Stimulated activated CD8-positive, alpha-beta memory T cell treated with anti-CD3 and anti-CD28 coated beads, Interleukin-4, amount 100 ng/mL, for 1 hour (primary cell): ENCODE results near the gene CCDC9B.

ENCODE experiments used
- DNase-seq, 2 donors: peaks; one replicate each; pipeline ENCODE4 v3.0.0-alpha.2; 2020; ENCODE audit warnings: low read depth in 2 of 2, low spot score in 1 of 2

Gene CCDC9B

DNA sequence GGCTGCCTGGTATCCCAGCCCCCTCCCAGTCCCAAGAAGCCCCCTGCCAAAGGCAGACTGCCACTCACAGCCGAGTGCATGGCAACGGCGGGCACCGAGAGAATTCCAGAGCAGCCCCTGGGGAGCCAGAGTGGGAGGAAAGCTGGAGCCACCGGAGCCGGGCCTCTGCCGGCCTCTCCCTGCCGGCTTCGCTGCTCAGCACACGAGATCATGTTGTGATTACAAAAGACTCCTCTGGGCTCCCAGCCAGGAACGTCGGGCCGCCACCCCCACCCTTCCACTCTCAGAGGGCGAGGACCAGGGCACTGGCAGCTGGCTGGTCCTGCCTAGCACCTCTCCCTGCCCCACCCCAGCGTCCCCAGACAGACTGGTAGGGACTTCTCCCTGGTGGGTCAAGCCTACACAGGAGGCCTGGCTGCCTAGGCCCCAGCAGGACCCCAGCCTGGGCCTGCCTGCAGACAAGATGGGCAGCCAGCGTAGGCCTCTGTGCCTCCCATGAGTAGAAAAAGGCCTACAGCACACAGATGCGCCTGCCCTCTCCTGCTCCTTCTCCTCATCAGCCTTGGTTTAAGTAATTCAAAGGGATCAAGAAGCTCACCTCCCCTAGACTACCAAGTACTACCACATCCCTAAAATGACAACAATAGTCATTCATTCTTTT is at the start of gene CCDC9B:
Gene CCDC9B (minus strand): TSS at position 200 of the 661 bp plus-strand sequence. CDS start 120 bp downstream, at position 80.
- DNase-seq = no peak

DNA sequence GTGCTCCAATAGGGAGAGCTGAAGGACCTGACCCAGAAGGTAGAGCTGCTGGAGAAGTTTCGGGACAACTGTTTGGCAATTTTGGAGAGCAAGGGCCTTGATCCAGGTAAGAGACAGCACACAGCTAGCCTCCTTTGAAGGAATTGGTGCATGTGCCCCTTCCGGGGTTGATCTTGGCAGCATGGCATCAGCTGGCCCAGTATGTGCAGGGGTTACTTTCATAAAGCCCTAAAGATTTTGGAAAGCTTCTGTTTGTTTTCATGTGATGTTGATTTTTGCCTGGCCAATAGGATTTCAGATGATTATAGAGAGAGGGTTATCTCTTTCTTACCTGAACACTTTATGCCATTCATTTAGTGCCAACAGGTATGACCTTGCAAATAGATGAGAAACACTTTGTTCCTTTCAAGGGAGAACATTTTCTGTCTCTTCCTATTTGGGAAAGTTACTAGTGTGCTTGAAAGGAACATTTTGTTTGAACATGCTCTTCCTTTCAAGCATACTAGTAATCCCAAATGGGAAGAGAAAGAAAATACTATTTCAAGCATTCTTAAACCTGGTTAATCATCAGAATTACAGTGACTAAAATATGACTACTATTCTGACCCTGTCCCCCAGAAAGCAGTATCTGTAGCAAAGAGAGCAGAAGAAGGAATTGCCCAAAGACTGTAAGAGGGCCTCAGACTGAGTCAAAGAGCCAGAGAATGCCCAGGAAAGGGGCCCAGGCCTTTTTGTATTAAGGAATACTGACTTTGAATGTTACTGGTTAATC is 49.3 kb upstream of the CCDC9B start:
- DNase-seq = no peak

DNA sequence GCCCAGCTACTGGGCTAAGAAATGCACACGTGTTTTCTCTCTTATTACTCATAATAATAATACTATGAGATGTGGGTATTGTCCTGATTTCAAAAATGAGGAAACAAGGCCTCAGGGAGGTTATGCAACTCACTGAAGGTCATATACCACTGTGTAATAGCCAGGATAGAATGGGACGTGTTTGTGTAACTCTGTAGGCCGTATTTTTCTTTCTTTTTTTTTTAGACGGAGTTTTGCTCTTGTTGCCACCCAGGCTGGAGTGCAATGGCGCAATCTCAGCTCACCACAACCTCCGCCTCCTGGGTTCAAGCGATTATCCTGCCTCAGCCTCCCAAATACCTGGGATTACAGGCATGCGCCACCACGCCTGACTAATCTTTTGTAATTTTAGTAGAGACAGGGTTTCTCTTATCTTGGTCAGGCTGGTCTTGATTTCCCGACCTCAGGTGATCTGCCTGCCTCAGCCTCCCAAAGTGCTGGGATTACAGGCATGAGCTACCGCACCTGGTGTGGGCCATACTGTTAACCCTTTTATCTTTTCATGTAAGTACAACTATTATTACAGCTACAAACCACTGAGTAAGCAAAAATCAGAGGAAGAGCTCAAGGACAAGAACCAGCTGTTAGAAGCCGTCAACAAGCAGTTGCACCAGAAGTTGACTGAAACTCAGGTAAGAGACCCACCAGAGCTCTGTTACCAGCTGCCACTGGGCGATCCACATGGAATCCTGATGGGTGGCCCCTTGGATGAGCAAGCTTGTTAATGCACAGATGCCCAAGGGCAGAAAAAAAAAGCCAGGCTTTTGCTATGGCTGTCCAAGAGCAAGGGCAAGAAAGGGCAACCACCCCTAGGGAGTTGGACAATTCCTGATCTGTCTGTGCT is 48.4 kb upstream of the CCDC9B start:
- DNase-seq = no peak

DNA sequence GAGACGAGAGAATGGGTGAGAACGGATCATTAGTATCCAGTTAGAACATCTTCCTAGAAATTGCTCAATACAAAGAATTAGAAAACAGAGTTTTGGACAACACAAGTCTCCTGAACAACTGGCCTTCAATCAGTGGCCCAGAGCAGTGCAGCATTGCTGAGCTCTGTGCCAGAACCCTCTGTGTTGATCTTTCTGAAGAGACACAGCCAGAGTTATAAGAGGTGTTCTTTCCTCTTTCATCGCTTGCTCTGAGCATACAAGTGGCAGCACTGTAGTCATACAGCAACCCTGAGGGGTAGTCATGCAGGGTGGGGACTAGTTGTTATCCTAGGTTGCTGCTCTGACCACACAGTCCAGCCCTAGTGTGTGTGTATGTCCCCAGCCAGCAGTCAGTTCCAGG is 45.7 kb upstream of the CCDC9B start:
- no peak for DNase-seq

DNA sequence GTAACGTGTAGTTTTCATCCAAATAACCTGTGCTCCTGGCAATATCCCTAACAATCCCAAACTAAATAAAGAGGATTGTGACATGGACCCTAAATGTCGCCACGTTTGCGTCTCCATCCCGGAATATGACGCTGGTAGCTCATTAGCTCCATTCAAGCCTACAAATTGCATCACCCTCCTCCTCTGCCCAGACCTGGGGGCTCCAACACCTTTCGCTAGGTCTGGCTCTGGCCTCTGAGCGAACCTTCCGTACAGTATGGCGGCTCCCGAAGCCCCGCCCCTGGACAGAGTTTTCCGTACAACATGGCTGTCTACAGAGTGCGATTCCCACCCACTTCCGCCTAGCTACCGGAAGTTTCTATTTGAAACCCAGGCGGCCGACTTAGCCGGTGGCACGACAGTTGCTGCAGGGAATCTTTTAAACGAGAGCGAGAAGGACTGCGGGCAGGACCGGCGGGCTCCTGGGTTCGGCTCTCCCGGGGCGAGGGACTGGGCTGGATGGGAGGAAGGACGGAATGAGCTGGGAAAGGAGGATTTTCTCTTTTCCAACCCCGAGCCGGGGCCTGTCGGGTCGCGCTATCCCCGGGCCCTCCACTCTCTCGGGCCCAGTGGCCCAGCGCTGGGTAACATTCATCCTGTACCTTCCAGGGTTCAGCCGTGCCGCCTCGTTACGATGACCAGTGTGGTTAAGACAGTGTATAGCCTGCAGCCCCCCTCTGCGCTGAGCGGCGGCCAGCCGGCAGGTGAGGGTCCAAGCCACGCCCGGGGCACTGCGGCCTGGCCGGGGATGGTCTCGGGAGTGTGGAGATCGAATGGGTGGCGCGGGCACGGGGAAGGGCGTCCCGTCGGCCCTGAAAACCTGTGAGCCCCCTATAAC is 42.1 kb upstream of the CCDC9B start, which contains the start of gene KNSTRN:
Gene KNSTRN (plus strand): TSS at position 142 of the 877 bp plus-strand sequence. CDS start 115 bp downstream, at position 257.
- DNase-seq = peak; percentile 79 to 85

DNA sequence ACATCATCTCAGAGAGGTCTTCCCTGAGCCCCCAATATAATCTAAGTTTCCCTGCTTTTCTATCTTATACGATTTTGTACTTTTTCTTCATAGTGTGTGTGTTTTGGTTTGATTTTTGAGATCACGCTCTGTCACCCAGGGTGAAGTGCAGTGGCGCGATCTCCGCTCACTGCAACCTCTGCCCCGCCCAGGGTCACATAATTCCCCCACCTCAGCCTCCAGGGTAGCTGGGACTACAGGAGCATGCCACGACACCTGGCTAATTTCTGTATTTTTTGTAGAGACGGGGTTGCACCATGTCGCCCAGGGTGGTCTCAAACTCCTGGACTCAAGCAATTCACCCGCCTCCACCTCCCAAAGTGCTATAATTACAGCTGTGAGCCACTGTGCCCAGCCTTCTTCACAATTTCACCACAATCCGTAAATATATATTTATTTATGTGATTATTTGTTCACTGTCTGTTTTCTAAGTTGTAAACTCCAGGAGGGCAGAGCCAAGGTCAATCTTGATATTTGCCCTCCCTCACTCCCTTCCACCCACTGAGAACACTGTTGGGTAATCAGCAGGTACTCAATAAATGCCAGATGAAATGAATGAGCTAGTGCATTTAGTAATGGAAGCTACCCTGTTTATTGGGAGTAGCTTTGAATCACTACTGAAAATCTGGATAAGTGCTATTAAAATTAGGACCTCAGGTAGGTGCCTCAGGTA is 41.2 kb upstream of the CCDC9B start:
- no peak for DNase-seq

DNA sequence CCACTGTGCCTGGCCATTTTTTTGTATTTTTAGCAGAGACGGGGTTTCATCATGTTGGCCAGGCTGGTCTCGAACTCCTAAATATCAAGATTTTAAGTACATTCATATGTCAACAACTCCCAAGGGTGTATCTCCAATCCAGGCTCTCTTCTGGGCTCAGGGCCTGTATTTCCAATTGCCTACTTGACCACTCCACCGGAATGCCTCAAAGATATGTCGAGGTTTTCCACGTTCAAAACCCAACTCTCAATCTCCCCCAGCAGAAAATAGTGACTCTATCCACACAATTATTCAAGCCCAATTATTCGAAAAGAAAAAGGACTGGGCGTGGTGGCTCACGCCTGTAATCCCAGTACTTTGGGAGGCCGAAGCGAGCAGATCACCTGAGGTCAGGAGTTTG is 39.9 kb upstream of the CCDC9B start:
- no peak for DNase-seq

DNA sequence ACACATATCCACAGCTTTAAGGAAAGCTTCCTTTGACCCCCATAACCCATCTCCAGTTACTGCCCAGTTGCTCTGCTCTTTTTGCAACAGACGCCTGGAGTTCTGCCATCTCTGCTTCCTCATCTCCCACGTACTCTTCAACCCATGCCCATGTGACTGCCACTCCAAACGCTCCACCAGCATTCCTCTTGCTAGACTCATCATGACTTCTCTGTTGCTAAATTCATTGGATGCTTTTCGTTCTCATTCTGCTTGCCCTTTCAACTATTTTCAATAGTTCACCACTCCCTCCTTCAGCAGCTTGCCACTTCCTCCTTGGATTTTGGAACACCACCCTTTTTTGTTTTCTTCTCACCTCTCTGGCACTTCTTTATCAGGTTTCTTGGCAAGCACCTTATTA is 39.1 kb upstream of the CCDC9B start:
- no peak for DNase-seq

DNA sequence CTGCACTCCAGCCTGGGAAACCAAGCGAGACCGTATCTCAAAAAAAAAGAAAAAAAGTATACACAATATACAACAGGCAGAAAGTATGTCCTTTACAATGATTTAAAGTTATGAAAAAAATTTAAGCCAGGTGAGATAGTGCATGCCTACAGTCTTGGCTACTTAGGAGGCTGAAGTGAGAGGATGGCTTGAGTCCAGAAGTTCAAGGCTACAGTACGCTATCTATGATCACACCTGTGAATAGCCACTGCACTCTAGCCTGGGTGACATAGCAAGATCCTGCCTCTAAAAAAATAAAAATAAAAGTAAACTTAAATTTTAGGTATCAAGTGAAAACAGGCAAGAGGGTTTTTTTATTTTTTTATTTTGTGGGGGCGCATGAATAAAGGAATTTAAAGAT is 38.6 kb upstream of the CCDC9B start:
- DNase-seq = no peak

DNA sequence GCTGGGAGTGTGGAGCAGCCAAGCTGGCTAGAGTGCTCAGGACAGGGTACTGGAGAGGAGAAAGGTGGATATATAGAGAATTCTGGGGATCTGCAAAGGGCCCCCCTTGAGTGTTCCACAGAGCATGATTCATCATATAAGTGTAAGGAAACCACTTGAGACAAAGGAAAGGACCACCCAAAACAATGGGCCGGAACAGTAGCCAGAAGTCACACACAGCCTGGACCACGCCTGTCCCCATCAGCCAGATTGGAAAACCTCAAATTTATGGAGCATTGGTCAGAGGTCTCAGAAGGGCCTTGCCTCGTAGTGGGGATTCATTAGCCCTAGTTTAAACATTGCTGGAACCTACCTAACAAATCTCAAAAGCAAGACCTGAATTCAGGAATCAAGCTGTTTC is 36.9 kb upstream of the CCDC9B start:
- DNase-seq = no peak

DNA sequence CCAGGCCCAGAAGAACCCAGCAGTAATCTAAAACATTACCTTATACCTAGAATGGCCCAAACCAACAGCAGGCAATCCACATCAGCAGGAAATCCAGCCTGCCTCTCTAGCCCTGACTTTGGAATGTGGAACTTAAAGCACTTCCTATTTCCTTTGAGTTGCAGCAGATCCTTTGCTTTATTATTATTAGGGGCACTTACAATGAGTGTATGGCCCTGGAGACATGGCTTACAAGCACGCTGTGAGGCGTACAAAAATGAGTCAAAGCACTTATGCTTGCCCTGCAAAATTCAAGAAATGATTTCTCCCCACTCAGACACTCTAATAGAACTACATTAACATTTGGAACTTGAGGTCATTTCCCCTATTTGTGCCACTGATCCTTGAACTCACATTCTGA is 32.2 kb upstream of the CCDC9B start:
- DNase-seq = no peak

DNA sequence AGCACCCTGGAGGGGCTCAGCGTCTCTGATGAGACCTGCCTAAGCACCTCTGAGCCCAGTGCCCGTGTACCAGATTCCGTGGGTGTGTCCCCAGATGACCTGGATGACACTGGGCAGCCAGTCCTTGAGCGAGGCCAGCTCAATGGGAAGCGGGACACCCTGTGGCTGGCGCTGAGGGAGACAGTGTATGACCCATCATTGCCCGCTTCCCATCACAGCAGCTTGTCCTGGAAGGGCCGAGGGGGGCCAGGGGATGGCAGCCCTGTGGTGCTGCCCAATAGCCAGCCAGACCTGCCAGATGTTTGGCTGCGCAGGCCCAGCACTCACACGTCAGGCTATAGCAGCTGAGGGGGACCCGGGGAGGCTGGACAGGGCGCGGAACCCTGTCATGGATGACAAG is 29.2 kb upstream of the CCDC9B start:
- DNase-seq = no peak

DNA sequence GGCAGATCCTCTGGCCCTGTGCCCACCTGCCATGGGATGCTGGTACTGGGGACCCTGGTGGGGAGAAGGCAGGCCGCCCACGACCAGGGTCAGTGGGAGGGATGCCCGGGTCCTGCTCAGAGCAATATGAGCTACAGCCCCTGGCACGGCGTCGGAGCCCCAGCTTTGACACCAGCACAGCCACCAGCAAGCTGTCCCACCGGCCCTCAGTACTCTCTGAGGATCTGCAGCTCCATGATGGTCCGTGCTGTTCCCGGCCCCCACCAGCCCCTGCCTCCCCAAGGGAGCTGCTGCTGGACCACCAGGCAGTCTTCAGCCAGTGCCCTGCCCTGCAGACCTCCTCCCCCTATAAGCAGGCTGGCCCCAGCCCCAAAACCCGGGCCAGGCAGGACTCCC is 28.7 kb upstream of the CCDC9B start:
- no peak for DNase-seq

DNA sequence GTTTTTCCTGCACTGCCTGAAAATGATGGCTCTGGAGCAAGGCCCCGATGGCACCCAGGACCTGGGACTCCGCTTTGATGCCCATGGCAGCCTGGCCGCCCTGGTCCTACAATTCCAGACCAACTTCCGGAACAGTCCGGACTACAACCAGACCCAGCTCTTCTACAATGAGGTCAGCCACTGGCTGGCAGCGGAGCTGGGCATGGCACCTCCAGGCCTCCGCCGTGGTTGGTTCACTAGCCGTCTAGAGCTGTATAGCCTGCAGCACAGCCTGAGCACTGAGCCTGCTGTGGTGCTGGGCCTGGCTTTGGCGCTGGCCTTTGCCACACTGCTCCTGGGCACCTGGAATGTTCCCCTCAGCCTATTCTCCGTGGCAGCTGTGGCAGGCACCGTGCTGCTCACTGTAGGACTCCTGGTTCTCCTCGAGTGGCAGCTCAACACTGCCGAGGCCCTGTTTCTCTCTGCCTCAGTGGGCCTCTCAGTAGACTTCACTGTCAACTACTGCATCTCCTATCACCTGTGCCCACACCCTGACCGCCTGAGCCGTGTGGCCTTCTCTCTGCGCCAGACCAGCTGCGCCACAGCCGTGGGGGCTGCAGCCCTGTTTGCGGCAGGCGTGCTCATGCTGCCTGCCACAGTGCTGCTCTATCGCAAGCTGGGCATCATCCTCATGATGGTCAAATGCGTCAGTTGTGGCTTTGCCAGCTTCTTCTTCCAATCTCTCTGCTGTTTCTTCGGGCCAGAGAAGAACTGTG is 28.2 kb upstream of the CCDC9B start:
- DNase-seq = no peak

DNA sequence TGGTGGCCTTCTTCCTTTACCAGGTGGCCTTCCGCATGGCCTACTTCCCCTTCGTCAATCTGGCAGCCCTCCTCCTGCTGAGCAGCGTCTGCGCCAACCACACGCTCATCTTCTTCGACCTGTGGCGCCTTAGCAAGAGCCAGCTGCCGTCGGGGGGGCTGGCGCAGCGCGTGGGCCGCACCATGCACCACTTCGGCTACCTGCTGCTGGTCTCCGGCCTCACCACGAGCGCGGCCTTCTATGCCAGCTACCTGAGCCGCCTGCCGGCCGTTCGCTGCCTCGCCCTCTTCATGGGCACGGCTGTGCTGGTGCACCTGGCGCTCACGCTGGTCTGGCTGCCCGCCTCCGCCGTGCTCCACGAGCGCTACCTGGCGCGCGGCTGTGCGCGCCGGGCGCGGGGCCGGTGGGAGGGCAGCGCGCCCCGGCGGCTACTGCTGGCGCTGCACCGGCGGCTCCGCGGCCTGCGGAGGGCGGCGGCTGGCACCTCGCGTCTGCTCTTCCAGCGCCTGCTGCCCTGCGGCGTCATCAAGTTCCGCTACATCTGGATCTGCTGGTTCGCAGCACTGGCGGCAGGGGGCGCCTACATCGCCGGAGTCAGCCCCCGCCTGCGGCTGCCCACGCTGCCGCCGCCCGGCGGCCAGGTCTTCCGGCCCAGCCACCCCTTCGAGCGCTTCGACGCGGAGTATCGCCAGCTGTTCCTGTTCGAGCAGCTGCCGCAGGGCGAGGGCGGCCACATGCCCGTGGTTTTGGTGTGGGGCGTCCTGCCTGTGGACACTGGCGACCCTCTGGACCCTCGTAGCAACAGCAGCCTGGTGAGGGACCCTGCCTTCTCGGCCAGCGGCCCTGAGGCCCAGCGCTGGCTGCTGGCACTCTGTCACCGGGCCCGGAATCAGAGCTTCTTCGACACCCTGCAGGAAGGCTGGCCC is 27.2 kb upstream of the CCDC9B start:
- peak; percentile 66 to 68 for DNase-seq

DNA sequence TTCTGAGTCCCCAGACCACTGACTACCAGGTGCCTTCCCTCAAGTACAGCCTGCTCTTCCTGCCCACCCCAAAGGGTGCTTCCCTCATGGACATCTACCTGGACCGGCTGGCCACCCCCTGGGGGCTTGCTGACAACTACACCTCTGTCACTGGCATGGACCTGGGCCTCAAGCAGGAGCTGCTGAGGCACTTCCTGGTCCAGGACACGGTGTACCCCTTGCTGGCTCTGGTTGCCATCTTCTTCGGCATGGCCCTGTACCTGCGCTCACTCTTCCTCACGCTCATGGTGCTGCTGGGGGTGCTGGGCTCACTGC is 26.6 kb upstream of the CCDC9B start:
- no peak for DNase-seq

DNA sequence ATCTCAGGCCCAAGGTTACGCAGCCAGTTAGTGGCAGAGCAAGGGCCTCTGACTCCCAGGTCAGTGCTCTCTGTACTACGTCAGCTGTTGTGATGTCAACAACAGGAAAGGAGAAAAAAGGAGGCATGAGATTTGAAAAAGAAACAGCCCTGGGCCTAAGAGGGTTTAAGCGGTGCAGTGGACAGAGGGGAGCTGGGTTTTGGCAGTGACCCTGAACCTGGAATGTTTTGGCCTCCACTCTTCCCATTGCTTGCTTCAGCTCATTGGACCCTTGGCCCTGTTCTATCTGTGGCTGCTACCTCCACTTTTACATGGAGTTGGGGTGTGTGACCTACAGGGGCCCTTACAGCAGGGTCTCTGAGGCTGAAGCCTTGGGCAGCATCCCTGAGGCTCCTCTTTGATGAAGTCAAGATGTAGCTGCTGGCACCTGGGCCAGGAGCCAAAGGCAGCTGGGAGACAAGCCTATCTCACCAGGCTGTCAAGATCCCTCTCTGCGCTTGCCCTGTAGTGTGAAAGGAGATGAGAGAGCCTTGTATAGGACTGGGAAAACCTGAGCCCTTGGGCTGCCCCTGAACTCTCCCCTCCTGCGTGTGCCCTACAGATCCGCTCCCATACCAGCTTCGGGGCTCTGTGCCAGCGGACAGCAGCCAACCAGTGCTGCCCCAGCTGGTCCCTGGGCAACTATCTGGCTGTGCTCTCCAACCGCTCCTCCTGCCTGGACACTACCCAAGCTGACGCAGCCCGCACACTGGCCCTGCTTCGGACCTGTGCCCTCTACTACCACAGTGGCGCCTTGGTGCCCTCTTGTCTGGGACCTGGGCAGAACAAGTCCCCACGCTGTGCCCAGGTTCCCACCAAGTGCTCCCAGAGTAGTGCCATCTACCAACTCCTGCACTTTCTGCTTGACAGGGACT is 26.0 kb upstream of the CCDC9B start:
- DNase-seq = no peak
